ENCODE results near the gene RNF44.

RNF44 gene

GRCh38 chr5:176514244-176514950, 22.8 kb downstream of the RNF44 start:
- H3K9ac ChIP-seq (ENCODE audit: low read depth, low read length) = no peak overlapping the region
- H3K27me3 ChIP-seq (ENCODE audit: control insufficient read depth, insufficient read depth, low read length) = no peaks in the 10 kb centered on the region
- H3K4me3 ChIP-seq (ENCODE audit: low read depth, low read length) = no peak overlapping the region
- H3K9me3 ChIP-seq (ENCODE audit: control insufficient read depth, insufficient read depth, low read length) = no peaks in the 10 kb centered on the region
- peaks cover 4% of the 10 kb centered on the region; the same call in 1 of the 2 replicates for H3K36me3 ChIP-seq (ENCODE audit: control insufficient read depth, insufficient read depth, low read length)
- no peaks in the 10 kb centered on the region for H3K4me1 ChIP-seq (ENCODE audit: control insufficient read depth, insufficient read depth, low read length)
- no peak overlapping the region for H3K27ac ChIP-seq (ENCODE audit: low read depth, low read length)

- H3K36me3 ChIP-seq (ENCODE audit: control insufficient read depth, insufficient read depth, low read length) = peaks cover 8% of the 10 kb centered on the region; the same call in 1 of the 2 replicates
- no peaks in the 10 kb centered on the region for H3K27me3 ChIP-seq (ENCODE audit: control insufficient read depth, insufficient read depth, low read length)
- no peak overlapping the region for H3K27ac ChIP-seq (ENCODE audit: low read depth, low read length)
- H3K9me3 ChIP-seq (ENCODE audit: control insufficient read depth, insufficient read depth, low read length) = no peaks in the 10 kb centered on the region
- no peak overlapping the region for H3K9ac ChIP-seq (ENCODE audit: low read depth, low read length)
- no peaks in the 10 kb centered on the region for H3K4me1 ChIP-seq (ENCODE audit: control insufficient read depth, insufficient read depth, low read length)
- H3K4me3 ChIP-seq (ENCODE audit: low read depth, low read length) = no peak overlapping the region
Measured at GRCh38 chr5:176513788-176514187, 23.4 kb downstream of the RNF44 start.

GRCh38 chr5:176508603-176509002, 28.6 kb downstream of the RNF44 start:
- Histone ChIP-seq H3K9me3 (ENCODE audit: control insufficient read depth, insufficient read depth, low read length) (no peaks in the 10 kb centered on the region), H3K27me3 (ENCODE audit: control insufficient read depth, insufficient read depth, low read length) (no peaks in the 10 kb centered on the region), H3K27ac (ENCODE audit: low read depth, low read length) (no peak overlapping the region), H3K9ac (ENCODE audit: low read depth, low read length) (no peak overlapping the region), H3K36me3 (ENCODE audit: control insufficient read depth, insufficient read depth, low read length) (peaks cover 53% of the 10 kb centered on the region), H3K4me1 (ENCODE audit: control insufficient read depth, insufficient read depth, low read length) (no peaks in the 10 kb centered on the region), H3K4me3 (ENCODE audit: low read depth, low read length) (no peak overlapping the region)

GRCh38 chr5:176507911-176508310, 29.3 kb downstream of the RNF44 start:
- Histone ChIP-seq H3K9ac (ENCODE audit: low read depth, low read length) (no peak overlapping the region), H3K4me1 (ENCODE audit: control insufficient read depth, insufficient read depth, low read length) (no peaks in the 10 kb centered on the region), H3K36me3 (ENCODE audit: control insufficient read depth, insufficient read depth, low read length) (peaks cover 56% of the 10 kb centered on the region), H3K27ac (ENCODE audit: low read depth, low read length) (no peak overlapping the region), H3K4me3 (ENCODE audit: low read depth, low read length) (no peak overlapping the region), H3K9me3 (ENCODE audit: control insufficient read depth, insufficient read depth, low read length) (no peaks in the 10 kb centered on the region), H3K27me3 (ENCODE audit: control insufficient read depth, insufficient read depth, low read length) (no peaks in the 10 kb centered on the region)

- H3K27ac ChIP-seq (ENCODE audit: low read depth, low read length) = no peak overlapping the region
- no peak overlapping the region for H3K4me3 ChIP-seq (ENCODE audit: low read depth, low read length)
- H3K36me3 ChIP-seq (ENCODE audit: control insufficient read depth, insufficient read depth, low read length) = peaks cover 80% of the 10 kb centered on the region
- H3K9me3 ChIP-seq (ENCODE audit: control insufficient read depth, insufficient read depth, low read length) = no peaks in the 10 kb centered on the region
- H3K9ac ChIP-seq (ENCODE audit: low read depth, low read length) = no peak overlapping the region
- no peaks in the 10 kb centered on the region for H3K27me3 ChIP-seq (ENCODE audit: control insufficient read depth, insufficient read depth, low read length)
- H3K4me1 ChIP-seq (ENCODE audit: control insufficient read depth, insufficient read depth, low read length) = no peaks in the 10 kb centered on the region
Measured at GRCh38 chr5:176503496-176503895, 33.7 kb downstream of the RNF44 start.

- H3K36me3 ChIP-seq (ENCODE audit: control insufficient read depth, insufficient read depth, low read length) = peaks cover 80% of the 10 kb centered on the region
- H3K4me1 ChIP-seq (ENCODE audit: control insufficient read depth, insufficient read depth, low read length) = no peaks in the 10 kb centered on the region
- no peak overlapping the region for H3K4me3 ChIP-seq (ENCODE audit: low read depth, low read length)
- H3K9ac ChIP-seq (ENCODE audit: low read depth, low read length) = no peak overlapping the region
- H3K27ac ChIP-seq (ENCODE audit: low read depth, low read length) = no peak overlapping the region
- no peaks in the 10 kb centered on the region for H3K9me3 ChIP-seq (ENCODE audit: control insufficient read depth, insufficient read depth, low read length)
- no peaks in the 10 kb centered on the region for H3K27me3 ChIP-seq (ENCODE audit: control insufficient read depth, insufficient read depth, low read length)
Measured at GRCh38 chr5:176501333-176501732, 35.9 kb downstream of the RNF44 start.

GRCh38 chr5:176500511-176500910, 36.7 kb downstream of the RNF44 start:
- no peak overlapping the region for H3K4me3 ChIP-seq (ENCODE audit: low read depth, low read length)
- peaks cover 82% of the 10 kb centered on the region for H3K36me3 ChIP-seq (ENCODE audit: control insufficient read depth, insufficient read depth, low read length)
- no peak overlapping the region for H3K9ac ChIP-seq (ENCODE audit: low read depth, low read length)
- H3K4me1 ChIP-seq (ENCODE audit: control insufficient read depth, insufficient read depth, low read length) = no peaks in the 10 kb centered on the region
- H3K27me3 ChIP-seq (ENCODE audit: control insufficient read depth, insufficient read depth, low read length) = no peaks in the 10 kb centered on the region
- no peak overlapping the region for H3K27ac ChIP-seq (ENCODE audit: low read depth, low read length)
- no peaks in the 10 kb centered on the region for H3K9me3 ChIP-seq (ENCODE audit: control insufficient read depth, insufficient read depth, low read length)

- no peaks in the 10 kb centered on the region for H3K4me1 ChIP-seq (ENCODE audit: control insufficient read depth, insufficient read depth, low read length)
- H3K36me3 ChIP-seq (ENCODE audit: control insufficient read depth, insufficient read depth, low read length) = peaks cover 84% of the 10 kb centered on the region
- H3K27ac ChIP-seq (ENCODE audit: low read depth, low read length) = no peak overlapping the region
- H3K27me3 ChIP-seq (ENCODE audit: control insufficient read depth, insufficient read depth, low read length) = no peaks in the 10 kb centered on the region
- H3K4me3 ChIP-seq (ENCODE audit: low read depth, low read length) = no peak overlapping the region
- no peak overlapping the region for H3K9ac ChIP-seq (ENCODE audit: low read depth, low read length)
- H3K9me3 ChIP-seq (ENCODE audit: control insufficient read depth, insufficient read depth, low read length) = no peaks in the 10 kb centered on the region
Measured at GRCh38 chr5:176499273-176499672, 37.9 kb downstream of the RNF44 start.

GRCh38 chr5:176497852-176498251, 39.4 kb downstream of the RNF44 start:
- H3K36me3 ChIP-seq (ENCODE audit: control insufficient read depth, insufficient read depth, low read length) = peaks cover 90% of the 10 kb centered on the region
- no peaks in the 10 kb centered on the region for H3K27me3 ChIP-seq (ENCODE audit: control insufficient read depth, insufficient read depth, low read length)
- no peaks in the 10 kb centered on the region for H3K4me1 ChIP-seq (ENCODE audit: control insufficient read depth, insufficient read depth, low read length)
- H3K27ac ChIP-seq (ENCODE audit: low read depth, low read length) = no peak overlapping the region
- H3K9ac ChIP-seq (ENCODE audit: low read depth, low read length) = no peak overlapping the region
- no peak overlapping the region for H3K4me3 ChIP-seq (ENCODE audit: low read depth, low read length)
- H3K9me3 ChIP-seq (ENCODE audit: control insufficient read depth, insufficient read depth, low read length) = no peaks in the 10 kb centered on the region

GRCh38 chr5:176492431-176492830, 44.8 kb downstream of the RNF44 start:
- Histone ChIP-seq H3K27ac (ENCODE audit: low read depth, low read length) (no peak overlapping the region), H3K4me1 (ENCODE audit: control insufficient read depth, insufficient read depth, low read length) (no peaks in the 10 kb centered on the region), H3K9ac (ENCODE audit: low read depth, low read length) (no peak overlapping the region), H3K4me3 (ENCODE audit: low read depth, low read length) (no peak overlapping the region), H3K27me3 (ENCODE audit: control insufficient read depth, insufficient read depth, low read length) (no peaks in the 10 kb centered on the region), H3K36me3 (ENCODE audit: control insufficient read depth, insufficient read depth, low read length) (peaks cover 92% of the 10 kb centered on the region), H3K9me3 (ENCODE audit: control insufficient read depth, insufficient read depth, low read length) (no peaks in the 10 kb centered on the region)

- H3K27ac ChIP-seq (ENCODE audit: low read depth, low read length) = no peak overlapping the region
- no peak overlapping the region for H3K9ac ChIP-seq (ENCODE audit: low read depth, low read length)
- H3K27me3 ChIP-seq (ENCODE audit: control insufficient read depth, insufficient read depth, low read length) = no peaks in the 10 kb centered on the region
- H3K4me3 ChIP-seq (ENCODE audit: low read depth, low read length) = no peak overlapping the region
- H3K36me3 ChIP-seq (ENCODE audit: control insufficient read depth, insufficient read depth, low read length) = peaks cover 92% of the 10 kb centered on the region
- no peaks in the 10 kb centered on the region for H3K4me1 ChIP-seq (ENCODE audit: control insufficient read depth, insufficient read depth, low read length)
- H3K9me3 ChIP-seq (ENCODE audit: control insufficient read depth, insufficient read depth, low read length) = no peaks in the 10 kb centered on the region
Measured at GRCh38 chr5:176491901-176492300, 45.3 kb downstream of the RNF44 start.
